ENCODE measurements around the gene TMPRSS13. TPM values are rescaled to one million over a fixed set of nuclear protein-coding genes. Genes with fewer than 3 reads are reported as not detected.

Gene TMPRSS13
- total RNA-seq, 2 experiments from 2014 or later = 0.99 to 1.4 TPM

DNA sequence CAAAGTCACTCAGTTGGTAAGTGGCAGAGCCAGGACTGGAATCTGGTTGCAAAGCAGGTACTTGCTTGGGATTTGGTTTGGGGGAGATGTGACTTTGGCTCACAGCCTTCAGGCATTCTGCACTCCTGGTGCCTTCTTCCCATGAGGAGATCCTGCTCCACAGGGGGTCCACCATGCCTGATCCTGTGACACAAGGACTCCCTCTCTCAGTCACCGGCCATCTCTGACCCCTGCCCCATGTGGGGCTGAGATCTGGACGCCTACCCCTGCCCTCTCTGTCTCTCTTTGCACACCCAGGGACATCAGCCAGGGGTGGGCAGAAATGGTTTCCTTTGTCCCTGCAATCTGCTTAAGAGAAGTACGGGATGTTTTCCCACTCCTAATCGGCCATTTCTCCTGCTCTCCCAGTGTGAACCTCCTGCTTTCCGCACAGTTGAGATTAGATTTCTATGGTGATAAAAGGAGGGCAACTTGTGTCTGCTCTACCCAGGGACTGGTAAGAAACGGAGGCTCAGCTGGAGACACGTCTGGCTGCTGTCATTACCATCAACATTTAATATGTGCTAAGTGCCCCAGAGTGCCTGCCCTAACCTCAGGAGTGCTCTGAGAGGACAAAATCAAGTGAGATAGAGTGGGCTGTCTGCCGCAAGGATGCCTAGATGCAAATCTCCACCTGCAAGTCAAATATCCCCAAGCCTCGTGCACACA, 41.6 kb downstream of the TMPRSS13 start:
- H3K27ac ChIP-seq (ENCODE audit: low read depth in 1 of 2, low read length in 2 of 2) = no peak overlapping the region
- H3K36me3 ChIP-seq (ENCODE audit: insufficient read depth, low read length) = no peaks in the 10 kb centered on the region
- Mint-ChIP-seq H3K9me3 (peaks cover 4% of the 10 kb centered on the region), H3K27me3 (peaks cover under 1% of the 10 kb centered on the region), H3K36me3 (ENCODE audit: low read depth) (no peaks in the 10 kb centered on the region), H3K27ac (no peak overlapping the region), H3K4me3 (no peak overlapping the region), H3K4me1 (ENCODE audit: low read depth) (no peaks in the 10 kb centered on the region)
- ATAC-seq (ENCODE audit: poor library complexity) = no peak
- TF ChIP-seq, protein P1, sequence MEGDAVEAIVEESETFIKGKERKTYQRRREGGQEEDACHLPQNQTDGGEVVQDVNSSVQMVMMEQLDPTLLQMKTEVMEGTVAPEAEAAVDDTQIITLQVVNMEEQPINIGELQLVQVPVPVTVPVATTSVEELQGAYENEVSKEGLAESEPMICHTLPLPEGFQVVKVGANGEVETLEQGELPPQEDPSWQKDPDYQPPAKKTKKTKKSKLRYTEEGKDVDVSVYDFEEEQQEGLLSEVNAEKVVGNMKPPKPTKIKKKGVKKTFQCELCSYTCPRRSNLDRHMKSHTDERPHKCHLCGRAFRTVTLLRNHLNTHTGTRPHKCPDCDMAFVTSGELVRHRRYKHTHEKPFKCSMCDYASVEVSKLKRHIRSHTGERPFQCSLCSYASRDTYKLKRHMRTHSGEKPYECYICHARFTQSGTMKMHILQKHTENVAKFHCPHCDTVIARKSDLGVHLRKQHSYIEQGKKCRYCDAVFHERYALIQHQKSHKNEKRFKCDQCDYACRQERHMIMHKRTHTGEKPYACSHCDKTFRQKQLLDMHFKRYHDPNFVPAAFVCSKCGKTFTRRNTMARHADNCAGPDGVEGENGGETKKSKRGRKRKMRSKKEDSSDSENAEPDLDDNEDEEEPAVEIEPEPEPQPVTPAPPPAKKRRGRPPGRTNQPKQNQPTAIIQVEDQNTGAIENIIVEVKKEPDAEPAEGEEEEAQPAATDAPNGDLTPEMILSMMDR (IDR thresholded peaks at IDR 0.05) = no peak
- no peak overlapping the region for H3K4me3 ChIP-seq (ENCODE audit: low read length)
- intact Hi-C loops (cut with DNase I, micrococcal nuclease) = no loop called here
- ChIA-PET CTCF (no interaction called here), POLR2A (no interaction called here)
- H3K4me1 ChIP-seq (ENCODE audit: insufficient read depth, low read length) = no peaks in the 10 kb centered on the region
- no peaks in the 10 kb centered on the region for H3K9me3 ChIP-seq (ENCODE audit: control insufficient read depth in 1 of 2, insufficient read depth in 1 of 2, low read length in 2 of 2)
- H3K27me3 ChIP-seq (ENCODE audit: control insufficient read depth in 1 of 2, insufficient read depth in 2 of 2, low read length in 2 of 2) = no peaks in the 10 kb centered on the region
- DNase-seq = no peak

DNA sequence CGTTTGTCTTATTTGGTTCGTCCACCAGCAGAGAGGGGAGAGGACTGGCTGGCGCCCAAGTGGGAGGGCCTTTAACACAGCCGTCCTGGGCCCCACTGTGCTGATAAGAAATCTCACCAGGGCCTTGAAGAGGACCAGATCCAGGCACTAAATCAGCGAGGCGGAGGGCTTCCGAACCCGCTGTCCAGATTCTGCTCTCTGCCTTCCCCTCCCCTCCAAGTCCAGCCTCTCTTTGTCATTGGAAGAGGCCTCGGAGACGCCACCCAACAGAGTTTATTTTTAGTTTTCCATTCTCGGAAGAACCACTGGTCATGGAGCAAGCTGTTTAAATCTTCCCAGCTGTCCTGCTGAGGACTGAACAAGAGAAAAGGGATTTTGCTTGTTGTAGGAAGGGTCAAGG, 43.4 kb downstream of the TMPRSS13 start:
- intact Hi-C loops (cut with DNase I, micrococcal nuclease) = no loop called here
- TF ChIP-seq, protein P1 (IDR thresholded peaks at IDR 0.05) = no peak
- Mint-ChIP-seq H3K27ac (no peak overlapping the region), H3K27me3 (peaks cover 8% of the 10 kb centered on the region), H3K4me1 (ENCODE audit: low read depth) (no peaks in the 10 kb centered on the region), H3K9me3 (peaks cover under 1% of the 10 kb centered on the region), H3K36me3 (ENCODE audit: low read depth) (no peaks in the 10 kb centered on the region), H3K4me3 (no peak overlapping the region)
- POLR2A ChIA-PET = no interaction called here
- Histone ChIP-seq H3K4me1 (ENCODE audit: insufficient read depth, low read length) (no peaks in the 10 kb centered on the region), H3K36me3 (ENCODE audit: insufficient read depth, low read length) (no peaks in the 10 kb centered on the region), H3K4me3 (ENCODE audit: low read length) (no peak overlapping the region), H3K27ac (ENCODE audit: low read depth in 1 of 2, low read length in 2 of 2) (no peak overlapping the region), H3K27me3 (ENCODE audit: control insufficient read depth in 1 of 2, insufficient read depth in 2 of 2, low read length in 2 of 2) (no peaks in the 10 kb centered on the region), H3K9me3 (ENCODE audit: control insufficient read depth in 1 of 2, insufficient read depth in 1 of 2, low read length in 2 of 2) (no peaks in the 10 kb centered on the region)
- ATAC-seq (ENCODE audit: poor library complexity) (no peak), DNase-seq (no peak)
- CTCF ChIA-PET = no interaction called here

DNA sequence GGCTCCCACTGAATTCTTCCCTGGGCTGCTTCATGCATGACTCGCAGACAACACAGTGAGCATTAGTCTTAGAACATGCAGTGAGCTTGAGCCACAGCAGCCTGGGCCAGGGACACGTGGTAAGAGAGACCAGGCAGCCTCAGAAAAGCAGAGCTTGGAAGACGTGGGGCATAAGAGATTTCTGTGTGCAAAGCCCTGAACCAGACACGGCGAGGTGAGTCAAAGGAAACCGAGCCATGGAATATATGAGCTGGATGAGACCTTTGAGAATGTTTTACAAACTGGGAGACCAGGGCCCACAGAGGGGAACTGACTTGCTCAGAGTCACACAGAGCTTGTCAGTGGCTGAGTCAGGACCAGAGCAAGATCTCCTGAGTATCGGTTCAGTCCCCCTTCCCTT, 44.2 kb downstream of the TMPRSS13 start:
- no peaks in the 10 kb centered on the region for H3K36me3 ChIP-seq (ENCODE audit: insufficient read depth, low read length)
- DNase-seq (no peak), ATAC-seq (ENCODE audit: poor library complexity) (no peak)
- ChIA-PET POLR2A (interaction anchor here (0.9 kb wide), 1 partner anchor 9 kb away, joined by 3 read pairs; no protein-coding TSS in a partner anchor), CTCF (no interaction called here)
- TF ChIP-seq, protein P1 (IDR thresholded peaks at IDR 0.05) = no peak
- Mint-ChIP-seq H3K4me3 (no peak overlapping the region), H3K27me3 (peaks cover 16% of the 10 kb centered on the region), H3K27ac (no peak overlapping the region), H3K4me1 (ENCODE audit: low read depth) (no peaks in the 10 kb centered on the region), H3K36me3 (ENCODE audit: low read depth) (no peaks in the 10 kb centered on the region), H3K9me3 (no peaks in the 10 kb centered on the region)
- intact Hi-C loops (cut with DNase I, micrococcal nuclease) = no loop called here
- no peaks in the 10 kb centered on the region for H3K4me1 ChIP-seq (ENCODE audit: insufficient read depth, low read length)
- H3K27me3 ChIP-seq (ENCODE audit: control insufficient read depth in 1 of 2, insufficient read depth in 2 of 2, low read length in 2 of 2) = no peaks in the 10 kb centered on the region
- no peaks in the 10 kb centered on the region for H3K9me3 ChIP-seq (ENCODE audit: control insufficient read depth in 1 of 2, insufficient read depth in 1 of 2, low read length in 2 of 2)
- no peak overlapping the region for H3K4me3 ChIP-seq (ENCODE audit: low read length)
- no peak overlapping the region for H3K27ac ChIP-seq (ENCODE audit: low read depth in 1 of 2, low read length in 2 of 2)
